T-helper 1 cell treated with Interleukin-12 subunit alpha and Interleukin-12 subunit beta and Interleukin-4 antibody, amounts not matched to agents 30 ng/mL and 1 ng/mL, for 36 hours (primary cell): ENCODE measurements around the gene FGGY. TPM values are rescaled to one million over a fixed set of nuclear protein-coding genes. Genes with fewer than 3 reads are reported as not detected.

Experiments
- intact Hi-C: fragments of 100-400 bp; cut with micrococcal nuclease; formaldehyde crosslinking; loops from one replicate; pipeline ENCODE4 v1.15.1; 2024
- total RNA-seq: library from RNA; stranded (reverse); gene quantifications from 2 replicates; pipeline ENCODE4 v1.2.3, GENCODE V29; 2022

Gene FGGY
- total RNA-seq, 1 donor from 2014 or later, result 12.2 TPM

DNA sequence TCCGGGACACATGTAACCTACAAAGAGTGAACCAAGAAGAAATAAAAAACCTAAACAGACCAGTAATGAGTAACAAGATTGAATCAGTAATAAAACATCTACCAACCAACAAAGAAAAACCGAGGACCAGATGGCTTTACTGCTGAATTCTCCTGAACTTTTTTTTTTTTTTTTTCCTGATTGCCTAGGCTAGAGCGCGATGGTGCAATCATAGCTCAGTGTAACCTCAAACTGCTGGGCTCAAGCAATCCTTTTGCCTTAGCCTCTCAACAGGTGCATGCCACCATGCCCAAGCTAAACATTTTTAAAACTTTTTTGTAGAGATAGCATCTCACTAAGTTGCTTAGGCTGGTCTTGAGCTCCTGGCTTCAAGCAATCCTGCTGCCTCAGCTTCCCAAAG lies 11.2 kb upstream of the FGGY start:
- intact Hi-C loops, result no loop called here

DNA sequence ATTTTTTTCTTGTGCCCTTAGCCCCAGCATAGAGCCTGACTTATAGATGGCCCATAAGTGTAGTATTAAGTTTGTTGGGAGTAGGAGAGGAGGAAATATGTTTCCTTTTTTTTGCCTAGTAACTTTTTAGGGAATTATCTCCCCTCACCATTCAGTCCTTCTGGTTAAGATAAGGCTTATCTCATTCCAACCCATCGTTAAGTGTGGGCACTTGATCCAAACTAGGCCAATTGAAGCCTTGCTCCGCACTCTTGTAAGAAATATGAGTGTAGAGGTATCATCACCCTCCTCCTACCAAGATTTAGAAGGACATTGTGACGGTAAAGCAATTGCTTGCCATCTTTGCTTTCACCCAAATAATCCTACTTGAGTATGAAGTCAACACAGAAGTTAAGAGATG lies 8.8 kb upstream of the FGGY start:
- intact Hi-C loops, result no loop called here

DNA sequence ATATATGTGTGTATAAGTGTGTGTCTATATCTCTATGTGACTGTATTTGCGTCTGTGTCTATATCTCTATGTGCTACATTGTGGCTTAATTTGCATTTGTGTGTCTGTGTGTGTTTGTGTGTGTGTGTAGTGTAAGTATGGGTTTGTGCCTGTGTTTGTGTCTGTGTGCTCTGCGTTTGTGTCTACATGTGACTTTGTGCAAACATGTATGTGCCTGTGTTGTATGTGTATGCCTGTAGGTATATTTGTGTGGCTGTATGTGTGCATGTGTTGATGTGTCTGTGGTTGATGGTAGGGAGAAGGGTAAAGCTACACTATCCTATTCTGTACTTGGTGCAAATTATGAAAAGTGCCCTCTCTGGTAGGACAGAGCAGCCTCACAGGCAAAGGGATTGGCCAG lies 7.3 kb upstream of the FGGY start:
- intact Hi-C loops, result no loop called here

DNA sequence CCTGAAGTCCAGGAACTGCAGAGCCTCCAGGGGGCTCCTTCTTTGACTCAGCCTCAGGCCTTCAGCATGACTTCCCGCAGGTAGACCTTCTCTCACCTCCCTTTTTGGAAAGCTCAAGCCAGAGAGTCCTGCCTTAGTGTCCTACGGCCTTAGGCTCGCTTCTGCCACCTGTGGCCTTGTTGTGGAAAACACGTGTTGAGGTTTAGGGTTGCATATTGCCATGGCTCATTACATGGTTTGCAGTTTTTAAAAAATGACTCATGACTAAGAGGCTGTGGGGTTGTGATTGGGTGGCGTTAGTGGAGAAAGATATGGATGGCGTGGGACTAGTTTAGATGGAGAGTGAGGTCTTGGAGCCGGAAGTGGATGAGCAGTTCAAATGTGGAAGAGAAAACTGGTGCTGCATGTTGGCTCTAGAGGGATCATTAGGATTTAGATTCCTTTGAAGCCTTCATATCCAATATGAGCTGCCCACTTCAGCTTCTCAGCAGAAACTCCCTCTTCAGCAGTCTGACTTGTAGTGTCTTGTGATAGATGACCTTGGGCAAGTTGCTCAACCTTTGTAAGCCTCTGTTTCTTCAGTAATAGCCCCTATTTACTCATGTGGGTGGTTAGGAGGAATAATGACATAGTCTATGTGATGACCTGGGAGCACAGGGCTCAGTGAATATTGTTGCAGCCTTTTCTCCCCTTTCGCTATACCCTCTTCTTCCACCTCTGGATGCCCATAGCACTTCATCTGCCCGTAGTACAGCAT lies 6.5 kb upstream of the FGGY start:
- intact Hi-C loops, result loop anchor here (1.0 to 10.0 kb wide), 4 partner anchors 348 to 716 kb away; partner anchors contain the start of genes HOOK1 and TACSTD2

DNA sequence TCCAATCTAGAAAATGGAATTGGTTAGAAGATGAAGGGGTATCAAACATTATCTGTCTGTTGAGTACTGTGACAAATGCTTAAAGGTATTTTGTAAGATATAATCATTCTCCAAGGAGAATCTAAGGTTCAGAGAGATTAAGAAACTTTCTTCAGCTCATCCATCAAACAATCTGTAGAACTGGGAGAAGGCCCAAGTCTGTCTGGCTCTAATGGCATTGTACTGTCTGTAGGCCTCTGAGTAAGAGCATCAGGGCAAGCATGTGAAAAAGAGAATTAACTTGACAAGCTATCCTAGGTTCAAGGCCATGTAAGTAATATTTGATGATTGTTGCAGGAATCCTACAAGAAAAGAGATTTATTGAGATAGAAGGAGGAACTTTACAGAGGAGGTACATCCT lies 5.3 kb upstream of the FGGY start:
- intact Hi-C loops, result loop anchor here (2.0 to 10.0 kb wide), 3 partner anchors 349 to 717 kb away; partner anchors contain the start of genes HOOK1 and TACSTD2

DNA sequence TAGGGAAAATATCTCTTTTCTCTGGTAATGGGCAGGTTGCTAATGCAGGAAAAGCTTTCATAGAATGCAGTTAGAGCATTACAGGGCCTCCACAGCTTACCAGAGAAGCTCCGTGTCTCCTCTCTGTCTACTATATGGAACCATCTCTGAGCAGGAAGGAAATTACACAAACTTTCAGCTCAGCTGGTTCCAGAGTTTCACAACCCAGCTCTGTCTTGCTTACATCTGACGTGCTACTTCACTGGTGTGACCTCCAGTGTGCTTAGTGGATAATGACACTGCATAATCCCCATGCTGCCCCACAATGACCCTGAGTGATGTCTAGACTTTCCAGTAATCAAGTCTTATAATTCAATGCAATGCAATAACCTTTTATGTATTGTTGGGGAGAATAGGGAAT lies 4.3 kb upstream of the FGGY start:
- intact Hi-C loops, result loop anchor here (1.0 to 10.0 kb wide), 3 partner anchors 507 to 718 kb away; partner anchors contain the start of genes HOOK1 and TACSTD2

DNA sequence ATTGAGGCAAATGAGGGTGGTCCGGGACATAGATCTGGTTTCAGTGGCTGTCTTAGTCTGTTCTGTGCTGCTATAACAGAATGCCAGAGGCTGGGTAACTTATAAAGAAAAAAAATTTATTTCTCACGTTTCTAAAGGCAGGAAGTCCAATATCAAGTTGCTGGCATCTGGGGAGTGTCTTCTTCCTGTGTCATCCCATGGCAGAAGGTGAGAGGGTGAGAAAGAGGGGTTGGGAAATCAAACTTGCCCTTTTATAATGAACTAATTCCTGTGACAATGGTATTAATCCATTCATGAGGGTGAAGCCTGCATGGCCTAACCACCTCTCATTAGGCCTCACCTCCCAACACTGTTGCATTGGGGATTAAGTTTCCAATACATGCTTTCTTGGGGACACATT lies 3.7 kb upstream of the FGGY start:
- intact Hi-C loops, result loop anchor here (10.0 kb wide), 2 partner anchors 522 to 718 kb away; partner anchors contain the start of genes HOOK1 and TACSTD2

DNA sequence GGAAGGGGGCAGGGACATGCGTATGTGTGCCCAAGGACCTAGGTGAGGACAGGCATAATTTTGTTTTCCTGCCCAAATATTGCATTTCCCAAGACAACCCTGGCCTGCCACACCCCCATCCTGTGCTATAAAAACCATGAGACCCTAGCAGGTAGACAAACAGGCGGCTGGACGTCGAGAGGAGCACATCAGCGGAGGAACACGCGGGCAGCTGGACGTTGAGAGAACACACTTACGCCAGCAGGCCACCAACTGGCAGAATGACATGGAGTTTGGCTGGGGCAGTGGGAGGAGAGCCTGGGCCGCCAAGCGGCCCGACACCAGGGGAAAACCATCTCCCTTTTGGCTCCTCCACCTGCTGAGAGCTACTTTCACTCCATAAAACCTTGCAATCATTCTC lies 3.0 kb upstream of the FGGY start:
- intact Hi-C loops, result loop anchor here (10.0 kb wide), 2 partner anchors 521 to 719 kb away; partner anchors contain the start of genes HOOK1 and TACSTD2

DNA sequence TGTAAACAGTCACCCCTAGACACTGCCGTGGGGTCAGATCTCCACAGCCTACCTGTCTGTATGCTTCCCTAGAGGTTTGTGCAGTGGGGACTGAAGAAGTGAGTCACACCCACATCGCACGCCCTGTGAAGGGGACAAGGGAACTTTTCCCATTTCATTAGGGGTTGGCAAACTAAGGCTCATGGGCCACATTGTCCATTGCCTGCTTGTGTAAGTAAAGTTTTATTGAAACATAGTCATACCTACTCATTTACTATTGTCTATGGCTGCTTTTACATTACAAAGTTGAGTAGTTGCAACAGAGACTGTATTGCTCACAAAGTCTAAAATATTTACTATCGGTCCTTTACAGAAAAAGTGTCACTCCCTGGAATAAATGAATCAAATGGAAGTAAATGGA lies 2.5 kb upstream of the FGGY start:
- intact Hi-C loops, result loop anchor here (10.0 kb wide), 2 partner anchors 520 to 720 kb away; partner anchors contain the start of genes HOOK1 and TACSTD2

DNA sequence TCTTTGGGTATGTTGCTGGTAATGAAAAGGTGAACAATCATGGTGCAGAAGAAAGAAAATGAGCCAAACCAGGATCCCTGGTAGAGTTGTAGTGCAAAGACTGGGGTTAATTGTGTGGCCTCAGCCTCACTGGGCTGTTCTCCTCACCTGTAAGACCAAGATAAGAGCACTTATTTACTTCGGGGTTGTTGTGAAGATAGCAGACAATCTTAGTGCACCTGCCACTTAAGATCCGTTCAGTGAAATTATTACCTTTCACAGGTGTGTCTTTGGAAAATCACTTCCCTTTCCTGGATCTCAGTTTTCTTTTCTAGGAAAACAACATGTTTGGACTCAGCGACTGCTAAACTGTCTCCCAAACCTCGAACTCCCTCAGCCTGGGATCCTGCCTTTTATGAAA lies 1.3 kb upstream of the FGGY start:
- intact Hi-C loops, result loop anchor here (1.0 to 10.0 kb wide), 18 partner anchors 23 to 749 kb away; partner anchors contain the start of genes HOOK1, JUN, MYSM1 and OMA1

DNA sequence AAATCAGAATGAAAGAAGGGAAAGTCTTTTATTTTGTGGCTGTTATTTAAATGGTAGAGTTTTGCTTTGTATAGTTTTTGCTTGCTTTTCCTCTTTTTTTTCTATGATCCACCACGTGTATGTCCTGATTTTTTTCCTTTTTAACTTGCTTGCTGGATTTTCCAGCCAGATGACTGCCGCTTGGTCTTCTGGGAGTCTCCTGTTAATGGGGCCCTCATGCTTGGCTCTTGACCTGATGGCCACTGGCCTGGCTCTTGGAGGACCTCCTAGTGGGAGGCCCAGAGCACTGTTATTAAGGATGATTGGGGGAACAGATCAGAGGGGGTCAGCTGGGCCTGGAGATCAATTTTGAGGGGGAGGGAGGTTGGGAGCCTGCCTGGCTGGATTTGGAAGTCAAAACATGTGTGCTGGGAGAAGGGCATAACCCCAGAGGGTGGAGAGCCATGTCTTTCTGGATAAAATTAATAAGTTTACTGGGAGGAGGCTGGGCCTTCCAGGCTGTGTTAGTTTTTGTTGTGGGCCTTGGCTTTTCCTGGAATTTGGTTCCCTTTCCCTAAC lies 1.2 kb downstream of the FGGY start:
- intact Hi-C loops, result loop anchor here (5.0 to 10.0 kb wide), 3 partner anchors 459 to 723 kb away; partner anchors contain the start of genes HOOK1 and TACSTD2

DNA sequence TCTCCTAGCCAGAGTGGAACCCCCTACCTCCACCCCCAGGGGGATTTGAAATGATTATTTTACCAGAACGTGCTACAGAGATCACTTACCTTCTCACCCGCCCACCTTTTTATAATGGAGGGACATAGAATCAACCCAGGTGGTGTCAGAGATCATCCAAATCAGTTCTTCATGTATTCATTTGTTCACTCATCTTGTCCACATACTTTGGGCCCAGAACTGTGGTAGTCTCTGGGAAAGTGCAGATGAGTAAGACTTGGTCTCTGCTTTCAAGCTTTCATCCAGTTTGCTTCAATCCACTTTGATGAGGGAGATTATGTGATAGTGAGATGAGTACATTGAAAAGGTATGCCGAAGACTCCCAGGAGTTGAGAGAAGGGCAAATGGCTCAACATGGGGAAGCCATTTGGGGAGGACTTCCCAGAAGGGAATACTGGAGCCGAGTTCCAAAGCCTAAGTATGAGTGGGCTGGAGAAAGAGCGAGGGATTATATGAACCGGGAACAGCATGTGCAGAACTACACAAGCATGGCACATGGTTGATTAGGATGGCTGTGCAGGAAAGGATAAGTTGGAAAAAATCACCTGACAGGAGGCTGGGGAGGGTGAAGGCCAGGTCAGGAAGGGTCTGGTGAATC lies 1.9 kb downstream of the FGGY start:
- intact Hi-C loops, result loop anchor here (5.0 to 10.0 kb wide), 3 partner anchors 458 to 724 kb away; partner anchors contain the start of genes HOOK1 and TACSTD2

DNA sequence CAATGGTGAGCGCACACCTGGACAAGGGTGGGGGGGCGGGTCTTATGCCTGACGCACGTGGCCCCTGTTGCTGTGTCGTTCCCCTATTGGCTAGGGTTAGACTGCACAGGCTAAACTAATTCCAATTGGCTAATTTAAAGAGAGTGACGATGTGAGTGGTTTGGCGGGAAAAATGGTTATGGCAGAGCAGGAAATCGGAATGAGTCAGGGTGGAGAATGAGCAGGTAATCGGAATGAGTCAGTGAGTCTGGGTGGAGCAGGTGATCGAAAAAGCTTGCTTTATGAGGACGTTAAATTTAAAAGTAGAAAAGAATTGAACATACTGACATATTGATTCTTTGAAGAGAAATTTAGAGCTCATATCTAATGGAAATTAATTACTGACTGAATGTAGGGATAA lies 2.8 kb downstream of the FGGY start:
- intact Hi-C loops, result loop anchor here (5.0 to 10.0 kb wide), 3 partner anchors 458 to 725 kb away; partner anchors contain the start of genes HOOK1 and TACSTD2

DNA sequence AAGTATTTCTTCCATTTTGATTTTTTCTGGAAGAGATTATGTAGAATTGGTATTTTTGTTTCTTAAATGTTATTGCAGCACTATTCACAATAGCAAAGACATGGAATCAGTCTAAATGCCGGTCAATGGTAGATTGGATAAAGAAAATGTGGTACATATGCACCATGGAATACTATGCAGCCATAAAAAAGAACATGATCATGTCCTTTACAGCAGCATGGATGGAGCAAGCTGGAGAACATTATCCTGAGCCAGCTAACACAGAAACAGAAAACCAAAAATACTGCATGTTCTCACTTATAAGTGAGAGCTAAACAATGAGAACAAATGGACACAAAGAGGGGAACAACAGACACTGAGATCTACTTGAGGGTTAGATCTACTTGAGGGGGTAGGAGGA lies 5.4 kb downstream of the FGGY start:
- intact Hi-C loops, result no loop called here

DNA sequence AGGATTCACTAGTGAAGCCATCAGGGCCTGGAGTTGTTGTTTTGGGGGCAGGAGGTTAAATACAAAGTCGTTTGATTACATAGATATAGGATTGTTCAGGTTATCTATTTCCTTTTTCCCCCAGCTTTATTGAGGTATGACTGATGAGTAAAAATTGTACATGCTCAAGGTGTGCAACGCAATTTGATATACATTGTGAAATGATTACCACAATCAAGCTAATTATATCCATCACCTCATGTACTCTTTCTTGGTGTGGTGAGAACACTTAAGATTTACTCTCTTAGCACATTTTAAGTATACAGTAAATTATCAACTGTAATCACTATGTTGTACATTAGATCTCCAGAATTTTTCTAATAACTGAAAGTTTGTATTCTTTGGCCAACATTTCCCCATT lies 6.0 kb downstream of the FGGY start:
- intact Hi-C loops, result no loop called here

DNA sequence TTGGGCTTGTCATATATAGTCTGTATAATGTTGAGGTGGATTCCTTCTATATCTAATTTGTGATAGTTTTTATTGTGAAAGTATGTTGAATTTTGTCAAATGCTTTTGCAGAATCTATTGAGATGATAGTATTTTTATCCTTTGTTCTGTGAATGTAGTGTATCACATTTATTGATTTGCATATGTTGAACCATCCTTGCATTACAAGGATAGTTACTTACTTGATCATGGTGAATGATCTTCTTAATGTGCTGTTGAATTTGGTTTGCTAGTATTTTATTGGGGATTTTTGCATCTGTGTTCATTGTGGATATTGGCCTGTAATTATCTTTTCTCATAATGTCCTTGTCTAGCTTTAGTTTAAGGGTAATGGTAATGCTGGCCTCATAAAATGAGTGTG lies 8.3 kb downstream of the FGGY start:
- intact Hi-C loops, result no loop called here

DNA sequence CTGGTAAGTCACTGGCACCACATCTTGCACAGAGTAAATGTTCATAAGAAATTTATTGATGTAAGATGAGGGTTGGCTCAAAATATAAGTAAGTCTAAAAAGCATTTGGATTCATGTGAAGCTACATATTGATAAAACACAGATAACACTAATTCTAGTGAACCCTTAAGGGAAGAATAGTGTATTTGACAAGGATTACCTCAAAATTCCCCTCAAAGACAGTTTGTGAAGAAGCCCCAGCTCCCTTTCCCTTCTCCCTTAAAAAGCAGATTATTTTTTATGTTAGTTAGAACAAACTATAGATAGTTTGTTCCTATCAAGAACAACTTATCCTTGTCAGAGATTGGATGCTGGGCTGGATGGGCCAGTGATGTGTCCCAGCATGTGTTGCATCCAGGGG lies 10.7 kb downstream of the FGGY start:
- intact Hi-C loops, result no loop called here

DNA sequence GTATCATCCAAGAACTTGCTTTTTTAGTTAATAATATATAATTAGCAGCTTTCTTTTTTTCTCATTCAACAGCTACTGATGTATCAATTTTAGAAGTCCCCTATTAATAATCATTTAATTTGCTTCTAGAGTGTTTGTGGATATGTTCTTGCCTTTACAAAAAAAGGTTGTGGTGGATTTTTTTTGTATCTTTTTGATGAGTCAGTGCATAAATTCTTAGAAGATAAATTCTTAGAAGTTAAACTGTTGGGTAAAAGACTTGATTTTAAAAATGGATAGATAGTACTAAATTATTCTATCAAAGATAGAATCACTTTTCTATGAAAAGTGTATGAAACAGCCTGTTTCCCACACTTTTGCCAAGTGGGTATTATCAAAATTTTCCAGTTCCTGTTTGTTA lies 11.9 kb downstream of the FGGY start:
- intact Hi-C loops, result no loop called here

DNA sequence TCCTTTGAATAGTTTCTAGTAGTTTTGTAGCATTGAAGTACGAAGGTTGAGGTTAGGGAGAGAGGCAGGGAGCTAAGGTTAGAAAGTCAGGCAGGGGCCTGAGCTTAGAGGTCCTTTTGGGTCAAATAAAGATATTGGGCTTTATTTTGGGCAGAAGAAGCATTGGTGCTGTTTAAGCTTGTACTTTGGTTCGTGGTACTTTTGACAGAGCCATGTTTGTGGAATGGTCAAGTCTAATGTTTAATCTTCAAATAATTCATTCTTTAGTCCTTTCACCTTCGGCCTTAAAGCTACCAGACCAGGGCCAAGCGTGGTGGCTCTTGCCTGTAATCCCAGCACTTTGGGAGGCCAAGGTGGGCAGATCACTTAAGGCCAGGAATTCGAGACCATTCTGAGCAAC lies 12.5 kb downstream of the FGGY start:
- intact Hi-C loops, result no loop called here

DNA sequence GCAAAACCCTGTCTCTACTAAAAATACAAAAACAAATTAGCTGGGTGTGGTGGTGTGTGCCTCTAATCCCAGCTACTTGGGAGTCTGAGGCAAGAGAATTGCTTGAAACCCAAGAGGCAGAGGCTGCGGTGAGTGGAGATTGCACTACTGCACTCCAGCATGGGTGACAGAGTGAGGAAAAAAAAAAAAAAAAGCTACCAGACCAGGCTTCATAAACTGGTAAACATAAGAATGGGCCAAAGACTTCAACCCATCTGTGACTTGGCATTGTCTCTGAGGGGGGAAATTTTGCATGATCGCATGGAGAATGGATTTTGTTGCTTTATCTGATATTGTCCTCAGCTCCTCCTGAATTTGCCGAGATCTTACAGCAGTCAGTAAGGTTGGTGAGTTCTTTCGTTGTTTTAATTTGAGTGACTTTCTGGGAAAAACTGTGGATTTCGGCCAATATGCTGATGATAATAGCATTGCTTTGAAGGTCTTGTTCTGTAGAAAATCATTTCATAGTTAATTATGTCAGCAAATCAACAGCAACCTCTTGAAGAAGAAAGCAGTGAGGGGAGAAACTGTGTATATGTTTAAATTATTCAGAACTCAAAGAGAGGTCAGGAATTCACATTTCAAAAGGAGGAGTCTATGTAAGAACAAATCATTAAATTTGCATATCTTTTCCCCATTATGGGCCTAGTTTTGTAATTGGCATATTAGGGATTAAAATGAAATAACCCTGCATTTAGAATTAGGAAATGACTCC lies 13.1 kb downstream of the FGGY start:
- intact Hi-C loops, result no loop called here
